ENCODE measurements around the gene FBXW5. TPM values are rescaled to one million over a fixed set of nuclear protein-coding genes. Genes with fewer than 3 reads are reported as not detected.

Gene FBXW5
- total RNA-seq, 1 experiment from 2014 or later: 118 TPM

DNA sequence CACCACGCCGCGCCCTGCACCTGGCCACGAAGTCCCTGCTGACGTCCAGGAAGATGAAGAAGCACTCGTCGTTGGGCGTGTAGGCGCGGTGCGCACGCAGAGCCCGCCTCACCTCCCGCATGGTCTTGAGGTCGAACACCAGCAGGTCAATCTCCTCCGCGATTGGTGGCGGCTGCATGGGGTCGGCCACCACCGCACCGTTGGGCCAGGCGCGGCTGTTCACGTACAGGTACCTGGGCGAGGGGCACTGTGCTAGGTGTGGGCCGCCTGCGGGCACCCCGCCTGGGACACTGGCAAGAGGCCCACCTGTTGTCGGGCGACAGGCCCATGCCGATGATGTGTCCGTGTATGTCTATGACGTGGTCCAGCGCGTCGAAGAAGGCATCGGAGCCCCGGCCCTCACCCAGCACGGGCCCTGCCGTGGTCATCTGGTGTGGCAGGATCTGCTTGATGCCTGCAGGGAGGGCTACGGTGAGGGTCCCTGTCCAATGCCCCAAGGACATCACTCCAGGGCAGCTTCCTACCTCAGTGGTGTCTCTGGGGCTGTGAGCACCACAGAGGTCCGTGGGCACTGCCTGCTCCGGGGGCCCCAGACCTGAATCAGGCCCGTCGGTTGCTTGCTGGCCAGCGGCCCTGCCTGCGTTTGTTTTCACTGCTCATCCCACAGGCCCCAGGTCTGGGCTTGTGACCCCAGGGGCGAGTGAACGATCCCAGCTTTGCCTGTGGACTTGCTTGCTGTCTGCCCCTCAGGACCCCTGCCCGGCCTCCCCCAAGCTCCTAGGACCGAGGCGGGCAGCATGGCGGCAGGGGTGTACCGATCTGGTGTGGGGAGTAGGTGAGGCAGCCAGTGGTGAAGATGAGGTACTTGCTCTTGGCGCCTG, 3.1 kb downstream of the FBXW5 start:
- DNase-seq (ENCODE audit: low spot score): no peak
- in situ Hi-C loops (cut with HindIII; ENCODE audit: low sequenced_read_pairs): loop anchor here (25.0 kb wide), 2 partner anchors 96 to 221 kb away; partner anchors contain the start of genes ABCA2, FUT7, LRRC26 and NPDC1

- in situ Hi-C loops (cut with HindIII; ENCODE audit: low sequenced_read_pairs): loop anchor here (25.0 kb wide), 2 partner anchors 97 to 222 kb away; partner anchors contain the start of genes ABCA2, FUT7, LRRC26 and NPDC1
- no peak for DNase-seq (ENCODE audit: low spot score)
These were observed 3.9 kb downstream of the FBXW5 start for GRCh38 chr9:136940526-136941230.

- peak; percentile 69 for DNase-seq (ENCODE audit: low spot score)
- in situ Hi-C loops (cut with HindIII; ENCODE audit: low sequenced_read_pairs): loop anchor here (10.0 to 25.0 kb wide), 4 partner anchors 55 to 222 kb away; partner anchors contain the start of genes ABCA2, FUT7, LRRC26 and NPDC1
These were observed 4.5 kb downstream of the FBXW5 start for GRCh38 chr9:136939996-136940525.

DNA sequence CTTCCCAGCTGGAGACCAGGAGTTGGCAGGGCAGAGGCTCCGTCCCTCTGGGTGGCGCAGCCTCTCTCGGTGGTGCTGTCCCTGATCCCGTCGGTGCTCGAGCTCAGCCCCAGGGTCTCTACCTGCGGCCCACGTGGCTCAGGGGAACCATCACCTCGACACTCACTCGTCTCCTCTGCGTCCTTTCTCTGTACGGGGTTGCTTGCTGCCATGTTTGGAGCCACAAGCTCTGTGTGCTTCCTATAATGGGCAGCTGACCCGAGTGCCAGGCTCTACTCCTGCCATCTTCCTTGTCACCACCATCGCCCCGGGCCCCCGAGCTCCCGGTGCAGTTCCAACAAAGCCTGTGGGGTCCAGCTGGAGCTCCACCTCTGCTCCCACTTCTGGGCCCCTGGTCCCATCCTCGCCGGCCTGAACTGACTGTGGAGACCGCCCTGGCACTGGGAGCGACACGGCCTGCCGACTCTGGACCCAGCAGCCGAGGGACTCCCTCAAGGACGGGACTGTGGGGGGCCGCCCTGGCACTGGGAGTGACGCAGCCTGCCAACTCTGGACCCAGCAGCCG, 5.0 kb downstream of the FBXW5 start:
- in situ Hi-C loops (cut with HindIII; ENCODE audit: low sequenced_read_pairs): loop anchor here (10.0 to 25.0 kb wide), 4 partner anchors 55 to 223 kb away; partner anchors contain the start of genes ABCA2, FUT7, LRRC26 and NPDC1
- DNase-seq (ENCODE audit: low spot score): no peak

- no peak for DNase-seq (ENCODE audit: low spot score)
- in situ Hi-C loops (cut with HindIII; ENCODE audit: low sequenced_read_pairs): loop anchor here (10.0 to 25.0 kb wide), 4 partner anchors 53 to 225 kb away; partner anchors contain the start of genes ABCA2, FUT7, LRRC26 and NPDC1
These were observed 7.1 kb downstream of the FBXW5 start for GRCh38 chr9:136937186-136938001.

DNA sequence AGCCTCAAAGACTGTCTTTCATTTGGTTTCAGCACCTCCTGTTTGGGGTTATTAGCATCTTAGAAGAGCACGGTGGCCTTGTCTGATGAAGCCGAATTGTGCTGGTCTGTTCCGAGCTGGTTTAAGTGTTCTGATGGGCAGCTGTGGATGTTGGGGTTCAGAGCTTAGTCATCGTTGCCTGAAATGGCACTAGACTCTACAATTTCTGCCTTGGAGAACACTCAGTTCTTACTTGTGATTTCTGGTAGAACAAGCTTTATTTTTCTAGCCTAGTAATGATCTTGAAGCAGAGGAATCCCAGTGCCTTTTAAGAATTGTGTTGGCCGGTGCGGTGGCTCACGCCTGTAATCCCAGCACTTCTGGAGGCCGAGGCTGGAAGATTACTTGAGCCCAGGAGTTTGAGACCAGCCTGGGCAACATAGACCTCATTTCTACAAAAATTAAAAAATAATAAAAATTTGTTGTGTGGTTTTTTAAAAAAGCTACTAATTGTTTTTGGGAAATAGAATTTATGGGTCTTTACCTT, 7.8 kb downstream of the FBXW5 start:
- in situ Hi-C loops (cut with HindIII; ENCODE audit: low sequenced_read_pairs): loop anchor here (10.0 to 25.0 kb wide), 4 partner anchors 52 to 226 kb away; partner anchors contain the start of genes ABCA2, FUT7, LRRC26 and NPDC1

DNA sequence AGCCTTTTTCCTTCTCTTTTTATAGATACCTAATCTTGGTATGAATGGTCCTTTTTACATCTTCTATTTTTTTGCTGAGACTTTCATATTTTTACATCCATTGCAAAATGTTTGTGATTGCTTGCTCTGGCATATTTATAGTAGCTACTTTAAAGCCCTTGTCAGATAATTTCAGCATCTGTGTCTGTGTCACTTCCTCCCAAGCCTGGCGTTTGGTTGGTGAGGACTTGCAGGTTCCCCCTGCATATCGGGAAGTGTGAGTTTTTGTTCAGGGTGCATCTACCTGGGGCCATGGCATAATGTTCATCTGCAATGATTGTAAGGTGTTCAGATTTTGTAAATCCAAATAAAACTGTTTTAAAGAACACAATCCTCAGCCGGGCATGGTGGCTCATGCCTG, 8.9 kb downstream of the FBXW5 start:
- in situ Hi-C loops (cut with HindIII; ENCODE audit: low sequenced_read_pairs): loop anchor here (10.0 to 25.0 kb wide), 4 partner anchors 51 to 227 kb away; partner anchors contain the start of genes ABCA2, FUT7, LRRC26 and NPDC1
- DNase-seq (ENCODE audit: low spot score): no peak

More for the DNA sequence above, 7.8 kb downstream of the FBXW5 start:
- no peak for DNase-seq (ENCODE audit: low spot score)

DNA sequence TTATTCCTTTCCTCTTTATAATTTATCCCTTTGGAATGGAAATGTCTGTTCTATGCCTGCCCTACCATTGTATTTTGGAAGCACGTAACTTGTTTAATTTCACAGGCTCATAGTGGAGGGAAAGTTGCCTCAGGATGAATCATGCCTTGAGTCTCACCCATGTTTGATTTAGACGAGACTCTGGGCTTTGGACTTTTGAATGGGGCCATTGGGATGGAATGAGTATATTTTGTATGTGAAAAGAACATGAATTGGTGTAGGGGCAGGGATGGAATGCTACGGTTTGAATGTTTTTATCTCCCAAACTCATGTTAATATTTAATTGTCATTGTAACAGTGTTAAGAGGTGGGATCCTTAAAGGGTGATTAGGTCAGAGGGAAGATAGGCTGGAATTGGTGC, 10.3 kb downstream of the FBXW5 start:
- no peak for DNase-seq (ENCODE audit: low spot score)

GRCh38 chr9:136931611-136932130, 12.9 kb downstream of the FBXW5 start:
- DNase-seq (ENCODE audit: low spot score): no peak
- in situ Hi-C loops (cut with HindIII; ENCODE audit: low sequenced_read_pairs): loop anchor here (10.0 to 25.0 kb wide), 4 partner anchors 47 to 231 kb away; partner anchors contain the start of genes ABCA2, FUT7, LRRC26 and NPDC1

More for the DNA sequence above, 10.3 kb downstream of the FBXW5 start:
- in situ Hi-C loops (cut with HindIII; ENCODE audit: low sequenced_read_pairs): loop anchor here (10.0 to 25.0 kb wide), 4 partner anchors 49 to 228 kb away; partner anchors contain the start of genes ABCA2, FUT7, LRRC26 and NPDC1

DNA sequence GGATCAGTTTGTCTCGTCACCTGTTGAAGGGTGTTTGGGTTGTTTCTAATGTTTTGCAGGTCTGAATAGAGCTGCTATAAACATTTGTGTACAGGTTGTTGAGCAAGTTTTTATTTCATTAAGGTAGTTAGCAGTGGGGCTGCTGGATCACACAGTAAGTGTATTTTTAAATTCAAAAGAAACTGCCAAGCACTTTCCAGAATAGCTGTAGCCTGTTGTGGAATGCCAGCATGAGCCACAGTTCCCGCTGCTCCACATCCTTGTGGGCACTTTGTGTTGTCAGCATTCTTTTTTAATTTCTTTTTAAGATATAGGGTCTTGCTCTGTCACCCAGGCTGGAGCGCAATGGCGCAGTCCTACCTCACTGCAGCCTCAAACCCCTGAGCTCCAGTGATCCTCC, 14.5 kb downstream of the FBXW5 start:
- no peak for DNase-seq (ENCODE audit: low spot score)
- in situ Hi-C loops (cut with HindIII; ENCODE audit: low sequenced_read_pairs): loop anchor here (10.0 to 25.0 kb wide), 4 partner anchors 45 to 232 kb away; partner anchors contain the start of genes ABCA2, FUT7, LRRC26 and NPDC1

- in situ Hi-C loops (cut with HindIII; ENCODE audit: low sequenced_read_pairs): loop anchor here (25.0 kb wide), 2 partner anchors 109 to 234 kb away; partner anchors contain the start of genes ABCA2, FUT7, LRRC26 and NPDC1
- DNase-seq (ENCODE audit: low spot score): peak; percentile 78
These were observed 15.9 kb downstream of the FBXW5 start for GRCh38 chr9:136928591-136928990.

GRCh38 chr9:136927343-136928271, 16.9 kb downstream of the FBXW5 start:
- DNase-seq (ENCODE audit: low spot score): no peak
- in situ Hi-C loops (cut with HindIII; ENCODE audit: low sequenced_read_pairs): loop anchor here (25.0 kb wide), 2 partner anchors 110 to 235 kb away; partner anchors contain the start of genes ABCA2, FUT7, LRRC26 and NPDC1

GRCh38 chr9:136926749-136927148, 17.8 kb downstream of the FBXW5 start:
- DNase-seq (ENCODE audit: low spot score): no peak
- in situ Hi-C loops (cut with HindIII; ENCODE audit: low sequenced_read_pairs): loop anchor here (25.0 kb wide), 2 partner anchors 111 to 236 kb away; partner anchors contain the start of genes ABCA2, FUT7, LRRC26 and NPDC1

GRCh38 chr9:136926154-136926704, 18.3 kb downstream of the FBXW5 start:
- in situ Hi-C loops (cut with HindIII; ENCODE audit: low sequenced_read_pairs): loop anchor here (25.0 kb wide), 2 partner anchors 111 to 236 kb away; partner anchors contain the start of genes ABCA2, FUT7, LRRC26 and NPDC1
- DNase-seq (ENCODE audit: low spot score): no peak

GRCh38 chr9:136925414-136926153, 19.0 kb downstream of the FBXW5 start:
- in situ Hi-C loops (cut with HindIII; ENCODE audit: low sequenced_read_pairs): loop anchor here (25.0 kb wide), 2 partner anchors 112 to 237 kb away; partner anchors contain the start of genes ABCA2, FUT7, LRRC26 and NPDC1
- no peak for DNase-seq (ENCODE audit: low spot score)
